Erythroblast (primary cell): ENCODE results near the gene KRTAP12-4.

Source experiments
- GATA1 ChIP-seq: IDR thresholded peaks from 2 replicates; pipeline ENCODE4 v1.6.1; 2011; ENCODE audit warnings: low read depth, mild to moderate bottlenecking, control low read depth, low read length, moderate library complexity
- POLR2A ChIP-seq: IDR thresholded peaks from 2 replicates; pipeline ENCODE4 v1.6.1; 2011; ENCODE audit warnings: mild to moderate bottlenecking, low read length

DNA sequence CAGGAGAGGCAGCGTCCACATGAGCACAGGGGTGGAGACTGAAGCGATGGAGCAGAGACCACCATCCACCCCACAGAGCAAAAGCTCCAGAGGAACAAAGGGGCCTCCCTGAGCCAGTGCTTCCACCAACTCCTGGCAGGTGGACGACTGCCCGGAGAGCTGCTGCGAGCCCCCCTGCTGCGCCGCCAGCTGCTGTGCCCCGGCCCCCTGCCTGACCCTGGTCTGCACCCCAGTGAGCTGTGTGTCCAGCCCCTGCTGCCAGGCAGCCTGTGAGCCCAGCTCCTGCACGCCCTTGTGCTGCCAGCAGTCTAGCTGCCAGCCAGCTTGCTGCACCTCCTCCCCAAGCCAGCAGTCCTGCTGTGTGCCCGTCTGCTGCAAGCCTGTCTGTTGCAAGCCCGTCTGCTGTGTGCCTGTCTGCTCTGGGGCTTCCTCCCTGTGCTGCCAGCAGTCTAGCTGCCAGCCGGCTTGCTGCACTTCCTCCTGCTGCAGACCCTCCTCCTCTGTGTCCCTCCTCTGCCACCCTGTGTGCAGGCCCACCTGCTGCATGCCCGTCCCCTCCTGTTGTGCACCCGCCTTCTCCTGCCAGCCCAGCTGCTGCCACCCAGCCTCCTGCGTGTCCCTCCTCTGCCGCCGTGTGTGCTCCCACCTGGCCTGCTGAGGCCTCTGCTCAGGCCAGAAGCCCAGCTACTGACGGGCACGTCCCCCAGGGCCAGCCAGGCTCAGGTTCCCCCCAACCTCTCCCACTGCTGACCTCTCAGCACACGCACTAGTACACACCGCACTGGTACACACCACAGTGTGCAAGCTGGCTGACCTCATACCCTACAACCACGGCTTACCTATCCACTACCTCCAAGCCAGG lies 47.9 kb upstream of the KRTAP12-4 start:
- TF ChIP-seq POLR2A (no peak), GATA1 (no peak)
